DND-41 (cell line): Measurements from ENCODE around the gene ZFAND2B.

Source experiments
- ATAC-seq: fragments of 200-7000 bp; cut with Tn5 transposase; 3 replicates; pipeline ENCODE4 v1.9.1; 2021; ENCODE audit warnings: low read depth; ENCODE audit not compliant: insufficient read depth
- DNase-seq: peaks from one replicate; pipeline ENCODE4 v3.0.0-alpha.2; 2020
- H2AFZ ChIP-seq: 2 replicates; pipeline ENCODE4 v1.6.0; 2012; ENCODE audit warnings: low read depth, low read length
- H3K27ac ChIP-seq: 2 replicates; pipeline ENCODE4 v1.5.1; 2012; ENCODE audit warnings: low read length, inconsistent platforms
- H3K27me3 ChIP-seq: fragments of 200-600 bp; sonication (generic); 2 replicates; pipeline ENCODE4 v1.6.0; 2012; ENCODE audit warnings: low read length, mild to moderate bottlenecking, inconsistent platforms; ENCODE audit not compliant: insufficient read depth, poor library complexity
- H3K36me3 ChIP-seq: 2 replicates; pipeline ENCODE4 v1.5.1; 2012; ENCODE audit warnings: low read length, inconsistent platforms; ENCODE audit not compliant: insufficient read depth
- H3K4me1 ChIP-seq: 2 replicates; pipeline ENCODE4 v1.5.1; 2012; ENCODE audit warnings: mild to moderate bottlenecking, low read length; ENCODE audit not compliant: insufficient read depth
- H3K4me2 ChIP-seq: 2 replicates; pipeline ENCODE4 v1.6.0; 2012; ENCODE audit warnings: mild to moderate bottlenecking, moderate library complexity, low read length, inconsistent platforms; ENCODE audit not compliant: insufficient read depth
- H3K4me3 ChIP-seq, 2 experiments: fragments of 200-600 bp in 1 of 2; shearing (Covaris generic) in 1 of 2; 2 replicates each; pipeline ENCODE4 v1.5.1; 2012 to 2016; ENCODE audit warnings: inconsistent platforms in 2 of 2, low read length in 2 of 2, mild to moderate bottlenecking in 2 of 2, low read depth in 1 of 2, moderate library complexity in 1 of 2
- H3K79me2 ChIP-seq: 2 replicates; pipeline ENCODE4 v1.6.0; 2012; ENCODE audit warnings: low read length, inconsistent platforms; ENCODE audit not compliant: insufficient read depth
- H3K9ac ChIP-seq: 2 replicates; pipeline ENCODE4 v1.6.0; 2012; ENCODE audit warnings: low read depth, mild to moderate bottlenecking, inconsistent platforms, low read length, moderate library complexity
- H3K9me3 ChIP-seq: 2 replicates; pipeline ENCODE4 v1.5.1; 2012; ENCODE audit warnings: low read length, moderate library complexity, mild to moderate bottlenecking, inconsistent platforms; ENCODE audit not compliant: insufficient read depth, severe bottlenecking
- H4K20me1 ChIP-seq: 2 replicates; pipeline ENCODE4 v1.6.0; 2012; ENCODE audit warnings: low read length; ENCODE audit not compliant: insufficient read depth
- CTCF ChIP-seq: IDR thresholded peaks from 2 replicates; pipeline ENCODE4 v1.5.1; 2012; ENCODE audit warnings: borderline replicate concordance, low read length, moderate library complexity, mild to moderate bottlenecking; ENCODE audit not compliant: poor library complexity, severe bottlenecking; ENCODE audit errors: extremely low read depth
- EZH2 ChIP-seq: IDR thresholded peaks from 3 replicates; pipeline ENCODE4 v1.6.1; 2012; ENCODE audit warnings: borderline replicate concordance, low read depth, mild to moderate bottlenecking, moderate library complexity, low read length, inconsistent platforms; ENCODE audit not compliant: severe bottlenecking

Gene ZFAND2B

GRCh38 chr2:219250049-219250781 lies 43.6 kb downstream of the ZFAND2B start:
- H3K27ac ChIP-seq = no peak overlapping the region
- no peak overlapping the region for H2AFZ ChIP-seq
- DNase-seq = no peak
- H3K9ac ChIP-seq = no peak overlapping the region
- TF ChIP-seq EZH2 (no peak), CTCF (no peak)
- peaks cover 6% of the 10 kb centered on the region for H3K36me3 ChIP-seq
- ATAC-seq = no peak
- H3K4me3 ChIP-seq = no peak overlapping the region
- no peak overlapping the region for H3K4me2 ChIP-seq
- peaks cover 37% of the 10 kb centered on the region for H3K27me3 ChIP-seq
- peaks cover 68% of the 10 kb centered on the region for H3K4me1 ChIP-seq
- H3K9me3 ChIP-seq = no peaks in the 10 kb centered on the region
- peaks cover 53% of the 10 kb centered on the region for H4K20me1 ChIP-seq
- H3K79me2 ChIP-seq = peaks cover 14% of the 10 kb centered on the region

DNA sequence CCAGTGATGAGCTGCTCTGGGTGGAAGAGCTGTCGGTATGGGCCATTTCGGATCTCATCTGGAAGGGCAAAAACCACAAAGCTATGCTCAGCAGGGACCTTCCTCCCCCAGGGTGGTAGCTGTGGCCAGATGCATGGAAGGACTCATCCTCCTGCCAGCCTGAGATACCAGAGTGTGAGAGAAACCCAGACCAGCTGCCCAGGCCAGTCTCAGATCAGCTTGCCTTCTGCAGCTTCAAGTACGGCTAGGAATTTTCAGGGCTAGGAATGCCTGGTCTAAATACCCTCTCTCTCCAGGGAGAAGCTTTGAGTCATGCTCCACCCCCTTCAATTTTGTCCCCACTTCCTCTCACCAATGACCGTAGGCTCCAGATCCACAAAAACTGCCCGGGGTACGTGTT lies 45.1 kb downstream of the ZFAND2B start:
- Histone ChIP-seq H3K9ac (no peak overlapping the region), H3K4me2 (no peak overlapping the region), H3K27ac (no peak overlapping the region), H2AFZ (no peak overlapping the region), H4K20me1 (peaks cover 51% of the 10 kb centered on the region), H3K79me2 (0 out of 2 replicates have a peak, but pooled peaks cover under 1% of the 10 kb centered on the region), H3K27me3 (peaks cover 39% of the 10 kb centered on the region), H3K9me3 (no peaks in the 10 kb centered on the region), H3K4me3 (no peak overlapping the region), H3K4me1 (peaks cover 58% of the 10 kb centered on the region), H3K36me3 (peaks cover 6% of the 10 kb centered on the region)
- no peak for DNase-seq
- TF ChIP-seq EZH2 (no peak), CTCF (no peak)
- no peak for ATAC-seq

- H3K9ac ChIP-seq = no peak overlapping the region
- H3K9me3 ChIP-seq = no peaks in the 10 kb centered on the region
- no peaks in the 10 kb centered on the region for H3K79me2 ChIP-seq
- no peak overlapping the region for H3K4me3 ChIP-seq
- peaks cover 53% of the 10 kb centered on the region for H3K4me1 ChIP-seq
- H4K20me1 ChIP-seq = peaks cover 48% of the 10 kb centered on the region
- DNase-seq (no peak), ATAC-seq (no peak)
- H3K27ac ChIP-seq = no peak overlapping the region
- H3K4me2 ChIP-seq = no peak overlapping the region
- no peak overlapping the region for H2AFZ ChIP-seq
- H3K36me3 ChIP-seq = peaks cover 6% of the 10 kb centered on the region
- TF ChIP-seq CTCF (no peak), EZH2 (no peak)
- peaks cover 39% of the 10 kb centered on the region for H3K27me3 ChIP-seq
Measured at GRCh38 chr2:219252084-219252483, 45.5 kb downstream of the ZFAND2B start.
